Fibroblast of upper back skin (primary cell): ENCODE data around the gene SCN9A.

Experiments used
- DNase-seq: peaks from one replicate; pipeline ENCODE4 v3.0.0-alpha.2; 2013

SCN9A gene

GRCh38 chr2:166167449-166167848 lies 208.3 kb downstream of the SCN9A start:
- DNase-seq: peak; percentile 16

DNA sequence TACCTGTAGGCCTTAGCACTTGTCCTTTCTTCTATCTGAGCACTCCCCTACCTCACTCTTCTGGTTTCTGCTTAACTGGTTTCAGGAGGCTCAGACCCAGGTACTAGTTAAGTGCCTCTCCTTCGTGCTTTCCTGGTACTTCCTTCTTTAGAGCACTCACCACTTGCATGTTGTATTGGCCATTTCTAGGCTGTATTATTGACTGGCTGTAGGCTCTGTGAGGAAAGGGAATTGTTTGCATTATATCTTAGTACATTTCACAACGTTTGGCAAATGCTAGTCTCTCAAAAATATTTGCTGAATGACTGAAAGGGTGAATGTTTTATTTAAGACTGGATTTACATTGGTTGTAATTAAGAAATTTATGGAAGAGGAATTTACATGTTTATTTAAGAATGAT lies 212.0 kb downstream of the SCN9A start:
- DNase-seq: no peak

DNA sequence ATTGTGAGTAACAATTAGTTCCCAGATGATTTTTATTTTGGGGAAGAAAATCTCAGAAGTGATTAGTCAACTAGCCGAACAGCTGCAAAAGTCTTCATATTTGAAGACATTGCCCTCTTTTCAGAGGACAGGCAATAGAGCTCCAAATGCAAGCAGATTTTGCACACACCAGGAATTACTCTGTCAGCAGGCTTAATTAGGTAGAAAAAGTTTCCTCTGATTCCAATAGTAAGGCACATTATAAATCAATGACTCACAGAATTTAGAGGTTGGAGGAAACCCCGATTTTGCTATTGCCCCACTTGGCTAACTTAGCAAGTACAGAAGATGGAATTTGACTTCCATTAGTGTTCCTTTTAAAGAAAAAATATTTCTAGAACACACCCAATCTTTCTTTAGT lies 217.2 kb downstream of the SCN9A start:
- DNase-seq: peak; percentile 53

DNA sequence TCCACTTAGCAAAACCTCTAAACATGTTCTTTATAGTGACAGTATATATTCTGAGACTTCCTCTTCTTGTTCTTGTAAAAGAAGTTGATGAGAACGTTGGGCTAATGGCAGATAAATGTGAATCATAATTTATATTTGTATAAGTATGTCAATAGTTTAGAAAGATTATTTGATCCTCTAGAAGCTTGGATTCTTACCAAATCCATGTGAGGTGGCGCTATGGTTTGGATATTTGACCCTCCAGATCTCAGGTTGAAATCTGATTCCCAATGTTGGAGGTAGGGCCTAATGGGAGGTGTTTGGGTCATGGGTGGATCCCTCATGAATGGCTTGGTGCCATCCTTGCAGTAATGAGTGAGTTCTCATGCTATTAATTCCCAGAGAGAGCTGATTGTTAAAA lies 218.2 kb downstream of the SCN9A start:
- no peak for DNase-seq

GRCh38 chr2:166156985-166157490 lies 218.7 kb downstream of the SCN9A start:
- no peak for DNase-seq

DNA sequence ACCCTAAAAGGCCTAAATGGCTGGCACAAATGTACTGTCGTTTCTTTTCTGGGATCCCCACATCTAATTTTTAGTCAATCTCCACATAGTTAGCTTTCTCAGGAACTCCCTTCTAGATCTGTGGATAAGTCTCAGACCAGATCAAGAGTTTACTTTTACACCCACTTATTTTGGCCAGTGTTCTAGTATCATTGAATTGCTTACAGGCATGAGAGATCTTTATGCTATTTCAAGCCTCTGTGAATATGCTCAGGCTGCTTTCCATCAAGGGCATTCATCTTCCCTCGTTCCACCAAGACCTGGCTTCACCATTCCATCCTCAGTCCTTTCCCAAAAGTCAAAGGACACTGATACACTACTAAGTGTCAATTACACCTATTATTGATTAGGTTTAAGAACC lies 220.2 kb downstream of the SCN9A start:
- no peak for DNase-seq

GRCh38 chr2:166154685-166155338 lies 220.9 kb downstream of the SCN9A start:
- DNase-seq: no peak

DNA sequence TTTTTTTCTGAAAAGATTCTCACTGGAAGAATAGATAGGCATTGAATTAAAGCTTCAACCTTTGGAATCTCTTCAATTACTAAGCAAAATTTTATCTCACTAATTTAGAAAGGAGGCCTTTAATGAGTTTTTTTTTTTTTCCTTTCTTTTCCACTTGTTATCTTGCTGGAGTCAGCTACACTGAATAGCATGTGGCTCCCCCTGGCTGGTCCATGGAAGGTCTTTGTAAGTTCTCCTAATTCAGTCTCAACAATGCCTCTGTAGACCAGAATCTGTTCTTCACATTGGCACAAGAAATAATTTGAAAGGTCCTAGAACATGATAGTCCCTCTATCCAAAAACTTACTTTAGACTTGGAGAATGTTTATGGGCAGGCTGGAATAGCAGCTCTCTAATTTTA lies 223.7 kb downstream of the SCN9A start:
- no peak for DNase-seq

- DNase-seq: no peak
These were observed 227.0 kb downstream of the SCN9A start for GRCh38 chr2:166148500-166149400.

- no peak for DNase-seq
These were observed 227.9 kb downstream of the SCN9A start for GRCh38 chr2:166147883-166148282.
